Type B pancreatic cell (in vitro differentiated cells): ENCODE results near the gene PLA2G2C. TPM values are rescaled to one million over a fixed set of nuclear protein-coding genes. Genes with fewer than 3 reads are reported as not detected.

ENCODE experiments used
- DNase-seq: peaks from one replicate; pipeline ENCODE4 v3.0.0; 2021; ENCODE audit warnings: mixed read lengths; ENCODE audit not compliant: unreplicated experiment; ENCODE audit errors: extremely low spot score
- H3K27ac Mint-ChIP-seq: 2 replicates; pipeline ENCODE4 v1.8.0; 2021; ENCODE audit warnings: mild to moderate bottlenecking, mixed read lengths
- H3K27me3 Mint-ChIP-seq: 2 replicates; pipeline ENCODE4 v1.8.0; 2021; ENCODE audit warnings: mixed read lengths
- H3K36me3 Mint-ChIP-seq: 2 replicates; pipeline ENCODE4 v1.8.0; 2021; ENCODE audit warnings: mixed read lengths
- H3K4me1 Mint-ChIP-seq: one replicate; pipeline ENCODE4 v1.8.0; 2021; ENCODE audit warnings: mixed read lengths; ENCODE audit not compliant: unreplicated experiment
- H3K4me3 Mint-ChIP-seq: 2 replicates; pipeline ENCODE4 v1.8.0; 2021; ENCODE audit warnings: mild to moderate bottlenecking, mixed read lengths
- H3K9me3 Mint-ChIP-seq: 2 replicates; pipeline ENCODE4 v1.8.0; 2021; ENCODE audit warnings: mixed read lengths
- CTCF ChIP-seq: fragments of 200-600 bp; sonication (generic); conservative IDR thresholded peaks from 2 replicates; pipeline ENCODE4 v1.5.0; 2021; ENCODE audit warnings: antibody characterized with exemption, mild to moderate bottlenecking
- total RNA-seq: library from RNA; stranded (reverse); gene quantifications from 2 replicates; pipeline ENCODE4 v1.2.1, GENCODE V29; 2021; ENCODE audit warnings: low replicate concordance

Gene PLA2G2C
- total RNA-seq, 1 donor from 2014 or later: not detected

- Mint-ChIP-seq H3K9me3 (no peaks in the 10 kb centered on the region), H3K27ac (no peak overlapping the region), H3K4me3 (no peak overlapping the region), H3K4me1 (no peaks in the 10 kb centered on the region), H3K36me3 (no peaks in the 10 kb centered on the region), H3K27me3 (peaks cover 21% of the 10 kb centered on the region)
- no peak for DNase-seq
- TF ChIP-seq CTCF: no peak
Measured at GRCh38 chr1:20202166-20202565, 15.8 kb upstream of the PLA2G2C start.

DNA sequence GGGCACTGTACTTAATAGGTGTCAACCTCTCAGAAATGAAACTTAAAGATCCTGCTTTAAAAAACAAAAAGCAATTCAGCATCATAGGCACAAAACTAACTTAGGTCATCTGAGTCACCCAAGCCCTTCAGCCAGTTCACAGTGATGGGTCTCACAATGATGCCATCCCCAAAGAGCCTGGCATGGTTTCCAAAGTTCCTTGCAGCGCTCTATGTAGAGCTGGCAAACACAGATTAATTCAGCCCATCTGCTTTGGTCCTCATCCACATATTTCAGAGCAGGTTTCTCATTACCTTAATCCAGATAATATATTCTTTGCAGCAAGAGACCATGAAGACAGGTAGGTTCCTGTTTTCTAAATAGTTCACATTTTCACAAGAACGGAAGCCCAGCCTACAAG lies 14.6 kb upstream of the PLA2G2C start:
- no peak for TF ChIP-seq CTCF
- Mint-ChIP-seq H3K4me1 (no peaks in the 10 kb centered on the region), H3K36me3 (no peaks in the 10 kb centered on the region), H3K27me3 (peaks cover 21% of the 10 kb centered on the region), H3K27ac (no peak overlapping the region), H3K9me3 (no peaks in the 10 kb centered on the region), H3K4me3 (no peak overlapping the region)
- no peak for DNase-seq

DNA sequence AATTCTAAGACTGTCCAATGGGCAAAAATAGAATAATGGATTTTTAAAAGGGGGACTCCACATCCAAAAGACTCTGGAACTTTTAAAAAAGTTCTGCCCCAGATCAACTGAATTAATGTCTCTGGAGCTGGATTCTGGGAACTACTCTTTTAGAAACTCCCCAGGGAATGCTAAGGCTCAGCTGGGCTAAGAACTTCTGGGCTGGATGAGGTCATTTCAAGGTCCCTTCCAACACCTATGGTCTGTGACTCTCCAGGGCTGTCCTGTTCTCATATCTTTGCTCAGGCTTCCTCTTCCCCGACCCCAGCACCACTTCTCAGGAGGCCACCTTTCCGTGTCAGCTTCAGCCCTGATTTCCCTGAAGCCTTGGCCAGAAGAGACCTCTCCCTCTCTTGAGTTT lies 13.5 kb upstream of the PLA2G2C start:
- Mint-ChIP-seq H3K4me1 (no peaks in the 10 kb centered on the region), H3K27ac (no peak overlapping the region), H3K36me3 (no peaks in the 10 kb centered on the region), H3K4me3 (no peak overlapping the region), H3K27me3 (peaks cover 26% of the 10 kb centered on the region), H3K9me3 (no peaks in the 10 kb centered on the region)
- DNase-seq: no peak
- no peak for TF ChIP-seq CTCF

GRCh38 chr1:20199403-20199802 lies 13.1 kb upstream of the PLA2G2C start:
- peaks cover 25% of the 10 kb centered on the region for H3K27me3 Mint-ChIP-seq
- H3K36me3 Mint-ChIP-seq: no peaks in the 10 kb centered on the region
- H3K9me3 Mint-ChIP-seq: no peaks in the 10 kb centered on the region
- no peak overlapping the region for H3K27ac Mint-ChIP-seq
- H3K4me1 Mint-ChIP-seq: no peaks in the 10 kb centered on the region
- no peak for DNase-seq
- TF ChIP-seq CTCF: no peak
- H3K4me3 Mint-ChIP-seq: no peak overlapping the region

- Mint-ChIP-seq H3K4me1 (no peaks in the 10 kb centered on the region), H3K9me3 (no peaks in the 10 kb centered on the region), H3K27ac (no peak overlapping the region), H3K4me3 (no peak overlapping the region), H3K36me3 (no peaks in the 10 kb centered on the region), H3K27me3 (peaks cover 23% of the 10 kb centered on the region)
- no peak for DNase-seq
- no peak for TF ChIP-seq CTCF
Measured at GRCh38 chr1:20198918-20199317, 12.6 kb upstream of the PLA2G2C start.

GRCh38 chr1:20198296-20198695 lies 12.0 kb upstream of the PLA2G2C start:
- Mint-ChIP-seq H3K9me3 (no peaks in the 10 kb centered on the region), H3K36me3 (no peaks in the 10 kb centered on the region), H3K27ac (no peak overlapping the region), H3K27me3 (peaks cover 19% of the 10 kb centered on the region), H3K4me3 (no peak overlapping the region), H3K4me1 (no peaks in the 10 kb centered on the region)
- no peak for DNase-seq
- no peak for TF ChIP-seq CTCF
